ENCODE measurements around the gene ASB16. TPM values are rescaled to one million over a fixed set of nuclear protein-coding genes. Genes with fewer than 3 reads are reported as not detected.
A peak's percentile ranks its signal among the peaks of the same experiment; 100 is the strongest.

ASB16 gene
- total RNA-seq, 3 donors from 2014 or later (not counting 1 experiment from before 2014, with no cell fraction given) = not detected

DNA sequence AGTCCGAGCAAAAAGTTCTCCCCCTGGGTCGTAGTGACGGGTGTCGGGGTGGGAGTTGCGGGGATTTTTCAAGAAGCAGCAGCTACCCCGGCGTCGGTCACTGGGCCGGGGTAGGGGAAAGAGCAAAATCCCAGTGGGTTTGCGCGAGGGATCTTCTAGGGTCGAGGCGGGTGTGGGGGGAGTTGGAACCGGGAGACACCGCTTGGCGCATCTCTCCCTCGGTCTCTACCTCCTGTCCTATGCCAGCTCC lies 51.3 kb downstream of the ASB16 start:
- Histone ChIP-seq H3K36me3 (ENCODE audit: control insufficient read depth, insufficient read depth, low read length) (peaks cover 3% of the 10 kb centered on the region), H3K27me3 (ENCODE audit: control insufficient read depth, insufficient read depth, low read length) (no peaks in the 10 kb centered on the region), H3K4me3 (ENCODE audit: low read length) (peak overlapping the region; percentile 60), H3K27ac (ENCODE audit: low read length) (peak overlapping the region; percentile 81), H3K4me1 (ENCODE audit: control insufficient read depth, insufficient read depth, low read length) (peaks cover 33% of the 10 kb centered on the region), H3K9me3 (ENCODE audit: control insufficient read depth, insufficient read depth, low read length) (no peaks in the 10 kb centered on the region)
- intact Hi-C loops (cut with micrococcal nuclease) = no loop called here
- Mint-ChIP-seq H3K36me3 (no peaks in the 10 kb centered on the region), H3K9me3 (no peaks in the 10 kb centered on the region), H3K4me3 (peak overlapping the region; percentile 99), H3K27me3 (ENCODE audit: low read depth in 2 of 2) (no peaks in the 10 kb centered on the region), H3K4me1 (peaks cover 27 to 38% of the 10 kb centered on the region in 2 donors), H3K27ac (peak overlapping the region; percentile 93 to 98)
- DNase-seq (peak in 1 of 2 donors; percentile 34), ATAC-seq (no peak)
- no peak for TF ChIP-seq CTCF (IDR thresholded peaks at IDR 0.05)
- 0% methylated on average over 16 of the region's 17 CpGs for WGBS (ENCODE audit: insufficient coverage)

DNA sequence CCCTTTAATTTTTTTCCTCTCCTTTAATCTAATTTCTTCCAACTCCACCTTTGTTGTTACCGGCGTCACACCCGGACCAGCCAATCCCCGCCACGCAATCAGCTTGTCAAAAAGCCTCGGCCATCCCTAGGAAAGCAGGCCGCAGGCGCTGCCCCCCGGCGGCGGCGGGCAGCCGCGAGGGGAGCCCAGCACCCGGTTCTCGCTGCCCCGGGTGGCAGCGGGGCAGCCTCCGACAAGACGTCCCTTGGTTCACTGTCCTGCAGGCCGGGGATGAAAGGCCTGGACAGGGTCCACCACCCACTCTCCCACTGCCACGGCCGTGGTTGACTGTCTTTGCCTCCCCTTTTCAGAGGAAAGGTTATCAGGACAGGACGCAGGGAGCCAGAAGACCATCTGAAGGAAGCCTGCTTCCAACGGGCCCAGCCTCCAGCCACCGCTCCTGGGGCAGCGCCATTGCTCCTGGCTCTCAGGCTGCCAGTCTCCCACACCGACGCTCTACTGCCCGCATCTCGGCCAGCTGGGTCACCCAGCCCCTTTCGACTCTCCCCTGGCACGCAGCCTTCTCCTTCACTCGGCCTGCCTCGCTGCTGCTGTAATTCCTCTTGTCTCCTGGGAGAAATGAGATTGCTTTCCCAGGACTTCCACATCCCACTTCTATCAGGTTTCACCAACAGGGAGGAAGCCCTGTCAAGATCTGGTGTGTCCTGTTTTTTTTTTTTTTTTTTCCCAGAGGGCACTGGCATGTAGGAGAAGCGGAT lies 51.8 kb downstream of the ASB16 start:
- H3K27ac ChIP-seq (ENCODE audit: low read length) = peak overlapping the region; percentile 81
- H3K27me3 Mint-ChIP-seq (ENCODE audit: low read depth in 2 of 2) = no peaks in the 10 kb centered on the region
- intact Hi-C loops (cut with micrococcal nuclease) = no loop called here
- H3K4me1 ChIP-seq (ENCODE audit: control insufficient read depth, insufficient read depth, low read length) = peaks cover 28% of the 10 kb centered on the region
- peak overlapping the region; percentile 93 to 98 for H3K27ac Mint-ChIP-seq
- no peaks in the 10 kb centered on the region for H3K36me3 ChIP-seq (ENCODE audit: control insufficient read depth, insufficient read depth, low read length)
- H3K36me3 Mint-ChIP-seq = no peaks in the 10 kb centered on the region
- ATAC-seq = no peak
- WGBS (ENCODE audit: insufficient coverage) = 14% methylated on average over 36 of the region's 36 CpGs
- no peaks in the 10 kb centered on the region for H3K27me3 ChIP-seq (ENCODE audit: control insufficient read depth, insufficient read depth, low read length)
- peak overlapping the region; percentile 60 for H3K4me3 ChIP-seq (ENCODE audit: low read length)
- peak; percentile 41 to 68 for DNase-seq
- H3K4me3 Mint-ChIP-seq = peak overlapping the region; percentile 99
- peaks cover 23 to 34% of the 10 kb centered on the region in 2 donors for H3K4me1 Mint-ChIP-seq
- no peaks in the 10 kb centered on the region for H3K9me3 Mint-ChIP-seq
- TF ChIP-seq CTCF (IDR thresholded peaks at IDR 0.05) = no peak
- H3K9me3 ChIP-seq (ENCODE audit: control insufficient read depth, insufficient read depth, low read length) = no peaks in the 10 kb centered on the region

- Histone ChIP-seq H3K9me3 (ENCODE audit: control insufficient read depth, insufficient read depth, low read length) (no peaks in the 10 kb centered on the region), H3K4me1 (ENCODE audit: control insufficient read depth, insufficient read depth, low read length) (peaks cover 18% of the 10 kb centered on the region), H3K27ac (ENCODE audit: low read length) (no peak overlapping the region), H3K4me3 (ENCODE audit: low read length) (no peak overlapping the region), H3K36me3 (ENCODE audit: control insufficient read depth, insufficient read depth, low read length) (no peaks in the 10 kb centered on the region), H3K27me3 (ENCODE audit: control insufficient read depth, insufficient read depth, low read length) (no peaks in the 10 kb centered on the region)
- Mint-ChIP-seq H3K36me3 (no peaks in the 10 kb centered on the region), H3K4me1 (peaks cover 19 to 25% of the 10 kb centered on the region in 2 donors), H3K4me3 (peak overlapping the region; percentile 49), H3K9me3 (no peaks in the 10 kb centered on the region), H3K27me3 (ENCODE audit: low read depth in 2 of 2) (no peaks in the 10 kb centered on the region), H3K27ac (no peak overlapping the region)
- ATAC-seq (no peak), DNase-seq (peak in 1 of 2 donors; percentile 3)
- WGBS (ENCODE audit: insufficient coverage) = 99% methylated on average over 7 of the region's 7 CpGs
- TF ChIP-seq CTCF (IDR thresholded peaks at IDR 0.05) = no peak
- intact Hi-C loops (cut with micrococcal nuclease) = no loop called here
These were observed 53.1 kb downstream of the ASB16 start for GRCh38 chr17:44223541-44224071.

Other genes starting within 250 kb of the ASB16 start
- not detected for gene PPY, start 228.2 kb upstream of the ASB16 start, total RNA-seq
- gene PYY, start 216.8 kb upstream of the ASB16 start, total RNA-seq = not detected
- gene NAGS, start 166.1 kb upstream of the ASB16 start, total RNA-seq = 1 to 10 TPM in 2 of 3 donors, under 1 TPM in 1; 0.92 to 1.7 (median 1.1) TPM
- 10 to 100 TPM; 11.3 to 13.9 (median 11.5) TPM for gene TMEM101, start 155.7 kb upstream of the ASB16 start, total RNA-seq
- 10 to 100 TPM; 46.9 to 54.0 (median 51.8) TPM for gene LSM12, start 104.0 kb upstream of the ASB16 start, total RNA-seq
- 10 to 100 TPM; 18.2 to 21.7 (median 20.6) TPM for gene G6PC3, start 100.0 kb upstream of the ASB16 start, total RNA-seq
- 100 to 1,000 TPM in 1 of 3 donors, 10 to 100 TPM in 2; 79.2 to 100 (median 91.9) TPM for gene HDAC5, start 47.1 kb upstream of the ASB16 start, total RNA-seq
- gene HROB, start 28.8 kb upstream of the ASB16 start, total RNA-seq = 1 to 10 TPM; 1.9 to 4.4 (median 2.4) TPM
- gene TMUB2, start 16.3 kb downstream of the ASB16 start, total RNA-seq = 10 to 100 TPM; 40.4 to 48.2 (median 41.0) TPM
- 100 to 1,000 TPM in 2 of 3 donors, 10 to 100 TPM in 1; 87.6 to 112 (median 109) TPM for gene ATXN7L3, start 29.2 kb downstream of the ASB16 start, total RNA-seq
- 100 to 1,000 TPM; 132 to 169 (median 168) TPM for gene UBTF, start 49.0 kb downstream of the ASB16 start, total RNA-seq
- not detected for gene SLC4A1, start 97.4 kb downstream of the ASB16 start, total RNA-seq
- under 1 TPM in 2 of 3 donors, not detected in 1; 0.31 to 0.48 TPM for gene RUNDC3A, start 137.9 kb downstream of the ASB16 start, total RNA-seq
- 100 to 1,000 TPM in 1 of 3 donors, 10 to 100 TPM in 2; 82.4 to 105 (median 97.9) TPM for gene SLC25A39, start 154.1 kb downstream of the ASB16 start, total RNA-seq
- gene GRN, start 174.6 kb downstream of the ASB16 start, total RNA-seq = 10 to 100 TPM; 42.4 to 69.8 (median 55.6) TPM
- under 1 TPM; 0.20 to 0.43 (median 0.24) TPM for gene FAM171A2, start 193.1 kb downstream of the ASB16 start, total RNA-seq
- 10 to 100 TPM in 2 of 3 donors, 1 to 10 TPM in 1; 8.8 to 32.9 (median 32.6) TPM for gene ITGA2B, start 218.9 kb downstream of the ASB16 start, total RNA-seq

All from natural killer cell (primary cell).